ENCODE measurements around the gene GRM7. TPM values are rescaled to one million over a fixed set of nuclear protein-coding genes. Genes with fewer than 3 reads are reported as not detected.

The GRM7 gene
- total RNA-seq, 1 experiment from 2014 or later = 0.28 TPM

GRCh38 chr3:7000501-7000900 lies 139.6 kb downstream of the GRM7 start:
- Mint-ChIP-seq H3K9me3 (peaks cover 5 to 14% of the 10 kb centered on the region in 2 experiments), H3K36me3 (ENCODE audit: insufficient read depth in 1 of 3, low read depth in 3 of 3) (peaks cover 3 to 16% (median 13%) of the 10 kb centered on the region in 3 experiments), H3K27me3 (ENCODE audit: low read depth) (no peaks in the 10 kb centered on the region), H3K4me1 (peaks cover 4 to 5% of the 10 kb centered on the region in 2 experiments), H3K27ac (no peak overlapping the region), H3K4me3 (no peak overlapping the region)
- no peaks in the 10 kb centered on the region for H3K79me2 ChIP-seq (ENCODE audit: insufficient read depth, low read length)
- no peaks in the 10 kb centered on the region for H3K79me1 ChIP-seq (ENCODE audit: insufficient read depth, low read depth, low read length, poor library complexity, severe bottlenecking)
- H3T11ph ChIP-seq (ENCODE audit: low read length) = no peak overlapping the region
- H2AK5ac ChIP-seq (ENCODE audit: insufficient read length, low read length) = no peak overlapping the region
- no peak overlapping the region for H4K91ac ChIP-seq (ENCODE audit: insufficient read length, low read depth, low read length)
- H4K8ac ChIP-seq (replicated peaks; ENCODE audit: insufficient read length, low read depth, low read length) = no peak overlapping the region
- H3K4ac ChIP-seq (ENCODE audit: low read depth, low read length) = no peak overlapping the region
- no CpG with 5 or more reads among the region's 1 CpG for WGBS (ENCODE audit: extremely low coverage, insufficient read length, low lambda C conversion rate)
- H3K9ac ChIP-seq (ENCODE audit: extremely low read depth, insufficient read length, low read length) = no peak overlapping the region
- no peak overlapping the region for H3K14ac ChIP-seq (ENCODE audit: insufficient read depth, low read length)
- no peak overlapping the region for H2BK5ac ChIP-seq (ENCODE audit: insufficient read length, low read length)
- no peak overlapping the region for H3K4me2 ChIP-seq (ENCODE audit: insufficient read depth, insufficient read length, low read length)
- no peaks in the 10 kb centered on the region for H3K9me3 ChIP-seq (ENCODE audit: control insufficient read depth, low read depth, low read length)
- no peak overlapping the region for H4K5ac ChIP-seq (ENCODE audit: insufficient read length, low read depth, low read length)
- no peak overlapping the region for H3K27ac ChIP-seq (ENCODE audit: insufficient read length, low read depth, low read length)
- no peaks in the 10 kb centered on the region for H4K20me1 ChIP-seq (ENCODE audit: control insufficient read depth, insufficient read depth, insufficient read length)
- H3K4me1 ChIP-seq (ENCODE audit: insufficient read depth, low read length) = no peaks in the 10 kb centered on the region
- H3K23ac ChIP-seq (ENCODE audit: insufficient read length, low read depth, low read length) = no peak overlapping the region
- no peak overlapping the region for H2BK120ac ChIP-seq (ENCODE audit: low read depth, low read length, poor library complexity, severe bottlenecking)
- H3K18ac ChIP-seq (ENCODE audit: insufficient read length, low read depth, low read length) = no peak overlapping the region
- H2AFZ ChIP-seq (ENCODE audit: low read length) = no peak overlapping the region
- no peaks in the 10 kb centered on the region for H3K27me3 ChIP-seq (ENCODE audit: insufficient read depth, low read length)
- no peak for TF ChIP-seq CTCF (conservative IDR thresholded peaks at IDR 0.05)
- H3K56ac ChIP-seq (ENCODE audit: insufficient read length, low read depth, low read length) = no peak overlapping the region
- no peaks in the 10 kb centered on the region for H3K23me2 ChIP-seq (ENCODE audit: insufficient read length, low read depth, low read length, poor library complexity, severe bottlenecking)
- no peak overlapping the region for H2BK20ac ChIP-seq (ENCODE audit: low read depth, low read length, poor library complexity, severe bottlenecking)
- no peak overlapping the region for H2BK12ac ChIP-seq (ENCODE audit: insufficient read length, low read depth, low read length)
- no peak for DNase-seq
- H2BK15ac ChIP-seq (ENCODE audit: low read depth, low read length) = no peak overlapping the region
